HG02759 (cell line): ENCODE results near the gene JAGN1.
"Not testable (repeated sequence)": the region's sequence is repeated elsewhere in the genome, so short reads cannot be mapped to it uniquely, and the experiment has no call there.

Experiments used
- ATAC-seq: cut with Tn5 transposase; IDR thresholded peaks from one replicate; pipeline ENCODE4 v1.9.1; 2021; ENCODE audit warnings: mild to moderate bottlenecking, moderate library complexity; ENCODE audit not compliant: unreplicated experiment

The JAGN1 gene

DNA sequence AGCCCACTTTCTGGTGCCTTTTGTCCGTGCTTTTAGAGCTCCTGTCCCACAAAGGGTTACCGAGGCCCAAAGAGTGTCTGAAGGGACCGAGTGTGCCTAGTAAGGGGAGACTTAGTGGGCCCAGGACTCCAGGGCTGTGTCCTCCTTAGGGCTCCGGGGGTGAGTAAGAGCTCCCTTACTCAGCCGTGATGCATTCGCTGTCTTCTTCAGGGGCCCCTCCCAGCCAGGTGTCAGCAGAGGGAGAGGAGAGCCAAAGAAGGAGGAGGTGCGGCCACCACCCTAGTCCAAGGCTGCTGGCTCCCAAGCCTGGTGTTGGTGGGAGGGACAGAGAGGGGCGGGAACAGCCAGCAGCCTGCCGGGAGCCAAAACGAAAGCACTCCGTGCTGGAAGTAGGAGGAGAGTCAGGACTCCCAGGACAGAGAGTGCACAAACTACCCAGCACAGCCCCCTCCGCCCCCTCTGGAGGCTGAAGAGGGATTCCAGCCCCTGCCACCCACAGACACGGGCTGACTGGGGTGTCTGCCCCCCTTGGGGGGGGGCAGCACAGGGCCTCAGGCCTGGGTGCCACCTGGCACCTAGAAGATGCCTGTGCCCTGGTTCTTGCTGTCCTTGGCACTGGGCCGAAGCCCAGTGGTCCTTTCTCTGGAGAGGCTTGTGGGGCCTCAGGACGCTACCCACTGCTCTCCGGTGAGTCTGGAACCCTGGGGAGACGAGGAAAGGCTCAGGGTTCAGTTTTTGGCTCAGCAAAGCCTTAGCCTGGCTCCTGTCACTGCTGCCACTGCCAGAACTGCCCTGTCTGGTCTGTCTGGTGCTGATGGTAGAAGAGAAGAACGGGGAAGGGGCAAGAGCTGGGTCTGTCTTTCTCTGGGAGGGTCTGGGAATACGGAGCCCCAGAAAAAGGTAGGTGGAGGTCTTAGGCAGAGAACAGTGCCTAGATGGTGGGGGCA is 26.6 kb downstream of the JAGN1 start, which contains the start of gene IL17RC:
TSS of gene IL17RC (plus strand) at position 365 of the 947 bp plus-strand sequence. CDS start at position 583, 218 bp downstream.
- no peak for ATAC-seq

DNA sequence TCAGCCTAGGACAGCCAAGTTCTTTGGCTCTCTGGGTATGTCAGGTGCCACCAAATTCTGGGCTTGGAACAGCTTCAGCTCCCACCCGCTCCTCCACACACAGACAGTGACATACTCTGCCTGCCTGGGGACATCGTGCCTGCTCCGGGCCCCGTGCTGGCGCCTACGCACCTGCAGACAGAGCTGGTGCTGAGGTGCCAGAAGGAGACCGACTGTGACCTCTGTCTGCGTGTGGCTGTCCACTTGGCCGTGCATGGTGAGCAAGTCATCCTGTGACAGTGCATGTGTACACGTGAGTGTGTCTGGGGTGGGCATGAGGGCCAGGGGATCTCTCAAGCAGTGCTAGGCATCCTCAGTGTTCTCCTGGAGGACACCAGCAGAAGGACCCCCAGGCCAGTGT is 27.4 kb downstream of the JAGN1 start:
- ATAC-seq = no peak

DNA sequence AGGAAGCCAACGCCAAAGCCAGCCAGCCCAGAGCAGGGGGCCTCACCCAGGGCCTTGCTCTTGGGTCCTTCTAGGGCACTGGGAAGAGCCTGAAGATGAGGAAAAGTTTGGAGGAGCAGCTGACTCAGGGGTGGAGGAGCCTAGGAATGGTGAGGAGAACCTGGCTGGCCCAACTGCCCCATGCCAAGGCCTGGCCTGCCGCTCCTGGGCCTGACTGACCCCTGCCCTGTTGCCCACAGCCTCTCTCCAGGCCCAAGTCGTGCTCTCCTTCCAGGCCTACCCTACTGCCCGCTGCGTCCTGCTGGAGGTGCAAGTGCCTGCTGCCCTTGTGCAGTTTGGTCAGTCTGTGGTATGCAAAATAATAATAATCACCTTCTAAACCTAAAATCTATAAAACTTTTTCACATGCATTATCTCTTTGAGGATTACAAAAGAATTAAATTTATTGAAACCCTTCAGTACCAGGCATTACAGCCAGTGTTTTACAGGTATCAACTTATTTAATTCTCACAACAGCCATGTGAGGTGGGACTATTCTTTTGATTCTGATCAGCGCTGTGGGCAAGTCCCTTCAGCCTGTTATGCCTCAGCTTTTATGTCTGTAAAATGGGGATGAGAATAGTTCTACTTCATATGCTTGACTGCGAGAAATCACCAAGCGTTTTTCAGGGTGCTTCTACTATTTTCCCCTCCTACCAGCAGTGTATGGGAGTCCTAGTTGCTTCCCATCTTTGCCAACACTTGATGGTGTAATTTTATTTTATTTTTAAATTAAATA is 28.0 kb downstream of the JAGN1 start:
- no peak for ATAC-seq

DNA sequence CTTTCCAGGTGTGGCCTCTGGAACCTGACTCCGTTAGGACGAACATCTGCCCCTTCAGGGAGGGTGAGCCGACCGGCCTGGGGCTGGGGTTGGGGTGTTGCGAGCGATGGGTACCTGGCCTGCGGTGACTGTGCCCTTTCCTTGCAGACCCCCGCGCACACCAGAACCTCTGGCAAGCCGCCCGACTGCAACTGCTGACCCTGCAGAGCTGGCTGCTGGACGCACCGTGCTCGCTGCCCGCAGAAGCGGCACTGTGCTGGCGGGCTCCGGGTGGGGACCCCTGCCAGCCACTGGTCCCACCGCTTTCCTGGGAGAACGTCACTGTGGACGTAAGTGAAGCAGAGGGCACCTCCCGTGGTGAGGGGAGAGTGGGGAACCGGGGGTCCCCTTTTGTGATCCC is 37.7 kb downstream of the JAGN1 start:
- ATAC-seq = no peak

DNA sequence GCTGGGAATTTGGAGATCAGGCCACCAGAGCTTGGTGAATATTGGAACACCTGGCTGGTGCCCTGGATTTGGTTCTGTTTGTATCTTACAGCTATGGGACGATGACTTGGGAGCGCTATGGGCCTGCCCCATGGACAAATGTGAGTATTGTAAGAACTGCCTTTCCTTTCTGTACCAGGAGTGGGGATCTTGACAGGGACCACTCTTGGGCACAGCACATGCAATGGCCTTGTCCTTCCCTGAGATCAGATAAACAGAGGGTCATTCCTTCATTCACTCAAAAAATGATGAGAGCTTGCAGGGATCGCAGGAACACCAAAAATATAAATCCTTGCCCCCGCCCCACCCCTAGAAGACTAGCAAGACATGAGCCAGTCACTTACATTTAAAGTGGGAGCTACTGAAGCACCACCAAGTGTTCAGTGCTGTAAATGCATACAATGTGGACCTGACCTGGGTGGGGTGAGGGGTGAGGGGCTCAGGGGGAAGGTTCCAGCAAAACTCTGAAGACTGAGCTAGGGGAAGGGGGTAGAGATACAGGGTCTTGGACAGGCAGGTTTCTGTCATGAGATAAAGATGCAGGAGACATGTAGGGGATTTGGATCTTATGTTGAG is 40.5 kb downstream of the JAGN1 start:
- no peak for ATAC-seq

DNA sequence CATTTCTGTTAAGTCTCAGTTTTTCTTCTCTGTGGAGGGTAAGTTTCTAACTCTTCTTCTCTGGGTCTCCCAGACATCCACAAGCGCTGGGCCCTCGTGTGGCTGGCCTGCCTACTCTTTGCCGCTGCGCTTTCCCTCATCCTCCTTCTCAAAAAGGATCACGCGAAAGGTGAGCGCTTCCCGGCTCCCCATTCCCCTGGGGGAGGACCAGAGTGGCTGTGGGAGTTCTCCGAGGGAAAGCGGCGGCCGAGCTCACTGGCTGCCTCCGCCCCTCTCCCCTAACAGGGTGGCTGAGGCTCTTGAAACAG is 42.1 kb downstream of the JAGN1 start:
- no peak for ATAC-seq

DNA sequence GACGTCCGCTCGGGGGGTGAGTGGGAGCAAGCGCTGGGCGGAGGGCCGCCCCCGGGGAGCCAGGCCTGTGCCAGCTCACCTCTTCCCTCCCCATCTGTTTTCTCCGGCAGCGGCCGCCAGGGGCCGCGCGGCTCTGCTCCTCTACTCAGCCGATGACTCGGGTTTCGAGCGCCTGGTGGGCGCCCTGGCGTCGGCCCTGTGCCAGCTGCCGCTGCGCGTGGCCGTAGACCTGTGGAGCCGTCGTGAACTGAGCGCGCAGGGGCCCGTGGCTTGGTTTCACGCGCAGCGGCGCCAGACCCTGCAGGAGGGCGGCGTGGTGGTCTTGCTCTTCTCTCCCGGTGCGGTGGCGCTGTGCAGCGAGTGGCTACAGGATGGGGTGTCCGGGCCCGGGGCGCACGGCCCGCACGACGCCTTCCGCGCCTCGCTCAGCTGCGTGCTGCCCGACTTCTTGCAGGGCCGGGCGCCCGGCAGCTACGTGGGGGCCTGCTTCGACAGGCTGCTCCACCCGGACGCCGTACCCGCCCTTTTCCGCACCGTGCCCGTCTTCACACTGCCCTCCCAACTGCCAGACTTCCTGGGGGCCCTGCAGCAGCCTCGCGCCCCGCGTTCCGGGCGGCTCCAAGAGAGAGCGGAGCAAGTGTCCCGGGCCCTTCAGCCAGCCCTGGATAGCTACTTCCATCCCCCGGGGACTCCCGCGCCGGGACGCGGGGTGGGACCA is 42.6 kb downstream of the JAGN1 start:
- ATAC-seq = peak; percentile 71

DNA sequence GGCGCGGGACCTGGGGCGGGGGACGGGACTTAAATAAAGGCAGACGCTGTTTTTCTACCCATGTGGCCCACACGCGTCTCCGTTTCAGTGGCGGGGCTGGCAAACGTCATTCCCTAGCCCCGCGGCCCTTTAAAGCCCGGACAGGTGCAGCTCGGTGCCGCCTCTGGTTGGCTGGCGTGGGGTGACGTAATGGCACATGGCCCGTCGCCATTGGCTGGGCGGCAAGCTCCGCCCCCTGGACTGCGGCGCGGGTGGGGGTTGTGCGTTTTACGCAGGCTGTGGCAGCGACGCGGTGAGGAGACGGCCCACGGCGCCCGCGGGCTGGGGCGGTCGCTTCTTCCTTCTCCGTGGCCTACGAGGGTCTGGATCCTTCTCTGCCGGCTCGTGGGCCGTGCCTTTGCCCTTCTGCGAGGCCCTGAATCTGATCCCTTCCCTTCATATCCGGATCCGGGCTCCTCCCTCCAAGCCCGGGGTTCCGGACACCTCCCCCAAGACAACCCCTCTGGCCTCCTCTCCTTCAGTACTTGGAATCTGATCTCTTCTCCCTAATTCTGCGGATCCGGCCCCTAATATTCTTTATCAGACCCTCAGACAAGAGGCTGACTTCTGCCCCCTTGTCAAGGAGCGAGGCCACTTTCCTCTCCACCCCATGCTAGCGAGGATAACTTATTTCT is 43.3 kb downstream of the JAGN1 start, which contains the start of gene CRELD1:
TSS of gene CRELD1 (plus strand) at position 274 of the 674 bp plus-strand sequence. CDS start 605 bp downstream, outside the sequence.
- ATAC-seq = peak; percentile 89

DNA sequence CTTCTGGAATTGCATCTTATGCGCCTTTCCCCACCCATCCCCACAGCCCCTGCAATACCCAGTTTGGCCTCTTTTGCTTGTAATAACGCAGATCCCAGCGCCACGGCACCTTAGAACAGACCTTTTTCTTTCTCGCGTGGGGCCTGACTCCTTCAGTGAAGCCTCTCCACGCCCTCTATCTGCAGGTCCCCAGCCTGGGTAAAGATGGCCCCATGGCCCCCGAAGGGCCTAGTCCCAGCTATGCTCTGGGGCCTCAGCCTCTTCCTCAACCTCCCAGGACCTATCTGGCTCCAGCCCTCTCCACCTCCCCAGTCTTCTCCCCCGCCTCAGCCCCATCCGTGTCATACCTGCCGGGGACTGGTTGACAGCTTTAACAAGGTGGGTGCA is 43.8 kb downstream of the JAGN1 start:
- no peak for ATAC-seq

DNA sequence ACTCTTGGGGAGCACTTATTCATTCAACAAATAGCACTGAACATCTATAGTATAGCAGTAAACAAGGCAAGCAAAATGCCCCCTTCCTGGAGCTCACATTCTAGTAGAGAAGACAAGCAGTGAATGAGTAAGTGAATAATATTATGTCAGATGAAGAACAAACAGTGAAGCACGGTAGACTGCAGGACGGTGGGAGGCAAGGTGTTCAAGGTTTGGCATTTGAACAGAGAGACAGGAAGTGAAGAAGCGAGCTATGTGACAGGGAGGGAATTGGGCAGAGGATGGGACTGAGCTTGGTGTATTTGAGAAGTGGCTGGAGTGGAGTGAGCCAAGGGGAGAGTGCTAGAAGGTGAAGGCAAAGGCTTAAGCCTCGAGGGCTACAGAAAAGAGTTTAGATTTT is 44.6 kb downstream of the JAGN1 start:
- ATAC-seq = no peak

DNA sequence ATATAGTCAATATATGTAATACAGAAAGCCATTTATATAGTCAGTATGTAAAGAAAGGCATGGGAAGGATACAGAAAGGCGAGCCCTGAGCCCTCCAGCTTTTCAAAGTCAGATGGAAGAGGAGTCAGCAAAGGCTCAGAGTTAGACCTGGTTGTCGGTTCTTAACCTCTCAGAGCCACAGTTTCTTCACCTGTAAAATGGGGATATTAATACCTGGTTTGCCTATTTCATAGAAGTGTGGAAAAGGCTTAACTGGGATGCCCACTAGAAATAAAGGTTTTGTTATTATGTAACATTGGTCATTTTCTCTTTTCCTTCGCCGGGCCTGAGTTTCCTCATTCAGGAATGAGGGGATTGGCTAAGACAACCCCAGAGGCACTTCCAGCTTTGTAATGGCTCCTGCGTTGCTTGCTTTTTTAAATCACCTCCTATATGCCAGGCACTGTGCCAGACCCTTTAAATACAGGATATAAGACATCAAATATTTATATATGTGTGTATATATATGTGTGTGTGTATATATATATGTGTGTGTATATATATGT is 45.6 kb downstream of the JAGN1 start:
- ATAC-seq = no peak

DNA sequence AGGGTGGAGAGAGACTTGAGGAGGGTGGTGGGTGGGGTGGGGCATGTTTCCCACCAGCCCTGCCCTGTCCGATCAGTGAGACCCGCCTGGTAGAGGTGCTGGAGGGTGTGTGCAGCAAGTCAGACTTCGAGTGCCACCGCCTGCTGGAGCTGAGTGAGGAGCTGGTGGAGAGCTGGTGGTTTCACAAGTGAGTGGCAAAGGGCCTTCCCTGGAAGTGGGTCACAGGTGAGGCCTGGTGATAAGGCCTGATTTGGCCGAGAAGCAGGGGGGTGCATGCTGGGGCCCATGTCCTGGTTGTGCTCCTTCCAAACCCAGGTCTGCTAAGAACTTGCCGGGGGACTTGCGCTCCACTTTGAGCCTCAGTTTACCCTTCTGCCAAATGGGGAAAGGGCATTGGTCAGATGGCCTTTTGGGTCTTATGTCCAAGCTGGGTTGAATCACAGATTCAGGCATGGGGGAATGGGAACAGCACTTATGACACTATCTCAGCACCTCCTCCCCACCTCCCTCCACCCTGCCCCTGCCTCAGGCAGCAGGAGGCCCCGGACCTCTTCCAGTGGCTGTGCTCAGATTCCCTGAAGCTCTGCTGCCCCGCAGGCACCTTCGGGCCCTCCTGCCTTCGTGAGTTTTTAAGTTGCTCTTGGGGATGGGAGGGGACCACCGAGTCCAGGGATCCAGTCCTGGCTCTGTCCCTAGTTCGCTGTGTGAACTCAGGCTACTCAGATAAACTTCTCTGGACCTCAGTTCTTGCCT is 47.3 kb downstream of the JAGN1 start:
- no peak for ATAC-seq

DNA sequence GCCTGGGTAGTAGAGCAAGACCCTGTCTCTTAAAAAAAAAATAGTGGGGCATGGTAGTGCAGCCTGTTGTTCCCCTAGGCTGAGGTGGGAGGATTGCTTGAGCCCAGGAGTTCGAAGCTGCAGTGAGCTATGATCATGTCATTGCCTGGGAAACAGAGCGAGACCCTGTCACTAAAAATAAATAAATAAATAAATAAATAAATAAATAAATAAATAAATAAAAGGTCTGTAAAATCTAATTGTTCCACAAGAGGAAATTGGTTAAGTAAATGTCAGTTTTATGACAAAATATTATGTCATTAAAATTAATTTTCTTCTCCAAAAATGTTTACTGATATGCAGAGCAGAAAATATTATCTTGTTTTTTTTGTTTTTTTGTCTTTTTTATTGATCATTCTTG is 48.6 kb downstream of the JAGN1 start:
- no peak for ATAC-seq

DNA sequence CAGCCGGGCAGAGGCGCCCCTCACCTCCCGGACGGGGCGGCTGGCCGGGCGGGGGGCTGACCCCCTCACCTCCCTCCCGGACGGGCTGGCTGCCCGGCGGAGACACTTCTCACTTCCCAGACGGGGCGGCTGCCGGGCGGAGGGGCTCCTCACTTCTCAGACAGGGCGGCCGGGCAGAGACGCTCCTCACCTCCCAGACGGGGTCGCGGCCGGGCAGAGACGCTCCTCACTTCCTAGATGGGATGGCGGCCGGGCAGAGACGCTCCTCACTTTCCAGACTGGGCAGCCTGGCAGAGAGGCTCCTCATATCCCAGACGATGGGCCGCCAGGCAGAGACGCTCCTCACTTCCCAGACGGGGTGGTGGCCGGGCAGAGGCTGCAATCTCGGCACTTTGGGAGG is 49.5 kb downstream of the JAGN1 start:
- ATAC-seq = not testable (repeated sequence)

DNA sequence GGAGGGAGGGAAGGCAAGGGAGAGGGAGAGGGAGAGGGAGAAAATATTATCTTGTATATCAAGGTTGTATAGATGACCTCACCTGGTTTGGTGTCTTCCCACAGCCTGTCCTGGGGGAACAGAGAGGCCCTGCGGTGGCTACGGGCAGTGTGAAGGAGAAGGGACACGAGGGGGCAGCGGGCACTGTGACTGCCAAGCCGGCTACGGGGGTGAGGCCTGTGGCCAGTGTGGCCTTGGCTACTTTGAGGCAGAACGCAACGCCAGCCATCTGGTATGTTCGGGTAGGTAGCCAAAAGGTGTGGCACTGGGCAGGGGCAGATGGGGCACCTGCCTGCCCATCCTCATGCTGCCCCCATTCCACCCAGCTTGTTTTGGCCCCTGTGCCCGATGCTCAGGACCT is 50.3 kb downstream of the JAGN1 start:
- ATAC-seq = no peak

DNA sequence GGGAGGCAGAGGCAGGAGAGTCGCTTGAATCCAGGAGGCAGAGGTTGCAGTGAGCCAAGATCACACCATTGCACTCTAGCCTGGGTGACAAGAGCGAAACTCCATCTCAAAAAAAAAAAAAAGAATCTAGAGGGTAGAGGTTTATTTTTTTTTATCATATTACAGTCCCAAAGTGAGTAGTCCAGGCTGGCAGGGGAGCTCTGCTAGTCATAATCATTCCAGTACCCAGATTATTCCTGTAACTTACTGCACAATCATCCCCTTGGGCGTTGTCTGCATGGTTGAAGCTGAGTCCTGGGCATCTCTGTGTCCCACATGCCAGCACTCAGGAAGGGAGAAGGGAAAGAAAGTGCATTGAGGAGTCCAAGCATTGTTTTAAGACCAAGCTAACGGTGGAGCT is 51.8 kb downstream of the JAGN1 start:
- ATAC-seq = no peak

DNA sequence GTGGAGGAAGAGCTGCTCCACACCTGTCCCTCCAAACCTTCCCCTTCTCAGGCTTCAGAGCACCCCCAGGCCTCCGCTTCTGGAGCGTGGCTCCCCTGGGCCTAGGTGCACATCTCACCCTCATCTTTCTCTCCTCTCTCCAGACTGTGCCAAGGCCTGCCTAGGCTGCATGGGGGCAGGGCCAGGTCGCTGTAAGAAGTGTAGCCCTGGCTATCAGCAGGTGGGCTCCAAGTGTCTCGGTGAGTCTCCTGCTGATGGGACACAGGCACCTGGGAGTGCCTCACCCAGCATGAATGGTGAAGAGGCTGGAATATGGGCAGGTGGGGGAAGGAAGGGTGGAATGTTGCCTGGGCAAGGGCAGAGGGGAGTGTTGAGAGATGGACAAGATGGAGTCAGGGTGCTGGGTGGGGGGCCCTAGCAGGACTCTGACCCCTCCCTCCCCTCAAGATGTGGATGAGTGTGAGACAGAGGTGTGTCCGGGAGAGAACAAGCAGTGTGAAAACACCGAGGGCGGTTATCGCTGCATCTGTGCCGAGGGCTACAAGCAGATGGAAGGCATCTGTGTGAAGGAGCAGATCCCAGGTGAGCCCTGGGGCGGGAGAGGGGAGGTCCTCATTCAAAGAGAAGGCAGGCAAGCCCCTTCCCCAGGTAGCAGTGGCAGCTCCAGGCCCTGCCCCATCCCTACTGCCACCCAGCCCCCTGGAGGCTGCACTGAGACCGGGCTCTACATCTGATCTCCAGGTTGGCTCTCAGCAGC is 52.7 kb downstream of the JAGN1 start:
- ATAC-seq = no peak
